ELR (cell line): ENCODE data around the gene LMAN2.
"Not testable (repeated sequence)": the region's sequence is repeated elsewhere in the genome, so short reads cannot be mapped to it uniquely, and the experiment has no call there.

ENCODE experiments used
- DNase-seq: peaks from one replicate; pipeline ENCODE4 v3.0.0-alpha.2; 2015; ENCODE audit warnings: low read depth

Gene LMAN2

DNA sequence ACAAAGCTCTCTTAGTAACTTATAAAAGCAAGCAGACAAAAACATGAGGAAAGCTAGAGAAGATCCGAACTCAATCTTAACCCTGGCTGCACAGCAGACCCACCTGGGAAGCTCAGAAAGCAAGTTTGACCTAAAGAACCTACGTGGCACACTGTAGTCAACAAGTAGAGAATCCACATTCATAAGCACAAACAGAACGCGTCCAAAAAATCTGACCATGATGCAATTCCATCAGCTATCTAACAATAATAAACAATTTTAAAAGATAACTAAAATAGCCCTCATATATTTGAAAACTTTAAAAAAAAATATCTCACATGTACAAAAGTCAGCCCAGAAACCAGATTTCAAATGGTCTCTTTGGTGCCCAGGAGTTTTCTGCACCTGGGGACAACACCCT is 4.6 kb downstream of the LMAN2 start:
- no peak for DNase-seq

GRCh38 chr5:177344891-177345290 is 6.6 kb downstream of the LMAN2 start:
- DNase-seq: no peak

DNA sequence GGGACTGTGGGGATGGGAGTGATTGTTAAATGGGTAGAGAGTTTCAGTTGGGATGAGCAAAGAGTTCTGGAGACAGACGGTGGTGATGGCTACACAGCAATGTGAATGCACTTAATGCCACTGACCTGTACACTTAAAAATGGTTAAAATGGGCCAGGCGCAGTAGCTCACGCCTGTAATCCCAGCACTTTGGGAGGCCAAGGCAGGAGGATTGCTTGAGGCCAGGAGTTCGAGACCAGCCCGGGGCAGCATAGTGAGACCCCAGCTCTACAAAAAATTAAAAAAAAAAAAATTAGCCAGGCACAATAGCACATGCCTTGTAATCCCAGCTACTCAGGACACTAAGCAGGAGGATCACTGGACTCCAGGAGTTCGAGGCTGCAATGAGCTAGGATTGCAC is 7.7 kb downstream of the LMAN2 start:
- DNase-seq: no peak

GRCh38 chr5:177343000-177343399 is 8.5 kb downstream of the LMAN2 start:
- DNase-seq: not testable (repeated sequence)

GRCh38 chr5:177339107-177339638 is 12.3 kb downstream of the LMAN2 start:
- no peak for DNase-seq

DNA sequence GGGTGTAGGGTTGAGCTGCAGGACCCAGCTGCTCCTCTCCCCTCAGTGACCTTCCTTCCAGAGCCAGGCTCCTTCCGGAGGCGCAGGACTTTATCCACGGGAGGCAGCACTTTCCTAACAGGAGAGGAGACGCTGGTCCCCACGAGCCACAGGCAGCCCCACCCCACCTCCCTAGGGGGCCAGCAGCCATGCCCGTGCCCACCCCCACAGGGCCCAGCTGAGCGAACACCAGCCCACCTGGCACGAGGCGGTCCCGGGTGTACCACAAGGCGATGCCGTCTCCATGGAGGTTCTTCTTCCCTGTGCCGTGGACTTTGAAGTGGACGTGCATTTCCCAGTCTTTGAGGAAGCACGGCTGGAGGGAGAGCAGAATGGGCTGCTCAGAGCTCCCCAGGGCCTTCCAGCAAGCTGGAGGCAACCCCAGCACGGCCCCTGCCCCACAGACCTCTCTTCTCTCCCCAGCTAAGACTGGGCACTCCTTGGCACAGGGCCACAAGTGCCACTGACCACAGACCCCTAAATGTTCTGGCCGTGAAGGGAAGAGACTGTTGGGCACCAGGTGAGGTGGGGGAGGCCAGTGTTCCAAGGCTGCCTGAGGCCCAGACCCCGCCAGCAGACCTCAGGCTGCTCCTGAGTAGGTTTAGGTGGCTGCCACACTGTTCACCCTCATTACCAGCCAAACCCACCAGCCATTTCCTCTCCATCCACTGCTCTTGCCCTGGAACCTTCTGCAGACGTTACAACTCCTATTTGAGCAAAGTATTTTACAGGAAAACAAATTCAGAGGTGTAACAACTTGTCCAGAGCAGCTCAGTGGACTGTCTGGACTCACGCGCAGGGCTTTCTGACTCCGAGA is 13.0 kb downstream of the LMAN2 start:
- DNase-seq: no peak

DNA sequence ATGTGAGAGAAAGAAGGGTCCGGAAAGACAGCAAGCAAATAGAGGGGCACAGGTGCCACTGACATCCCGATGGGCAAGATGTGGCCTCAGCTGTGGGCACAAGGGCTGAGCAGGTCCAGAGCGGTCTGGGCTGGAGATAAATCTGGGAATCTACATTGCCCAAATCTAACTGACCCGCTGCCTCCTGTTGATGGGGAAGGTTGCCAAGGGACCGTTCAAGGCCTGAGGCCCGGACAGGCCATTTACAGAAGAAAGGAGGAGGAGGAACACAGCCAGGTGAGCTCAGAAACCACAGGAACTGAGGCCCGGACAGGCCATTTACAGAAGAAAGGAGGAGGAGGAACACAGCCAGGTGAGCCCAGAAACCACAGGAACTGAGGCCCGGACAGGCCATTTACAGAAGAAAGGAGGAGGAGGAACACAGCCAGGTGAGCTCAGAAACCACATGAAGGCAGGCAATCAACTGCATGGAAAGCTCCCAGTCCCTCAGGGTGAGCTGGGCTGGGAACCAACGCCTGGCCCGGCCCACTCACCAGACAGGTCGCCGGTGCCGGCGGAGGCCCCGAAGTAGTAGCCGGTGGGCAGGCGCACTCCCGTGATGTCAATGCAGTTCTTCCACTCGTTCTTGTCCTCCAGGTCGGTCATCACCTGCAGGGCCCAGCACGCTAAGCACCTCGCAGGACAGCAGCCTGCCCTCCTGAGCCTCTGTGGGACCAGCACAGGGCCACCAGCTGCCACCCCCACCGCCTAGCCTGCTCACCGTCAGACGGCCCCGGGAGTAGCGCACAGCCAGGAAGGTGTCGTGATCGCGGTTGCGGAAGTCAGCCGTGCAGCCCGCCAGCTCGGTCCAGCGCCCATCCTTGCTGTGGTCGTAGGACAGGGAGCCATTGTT is 14.6 kb downstream of the LMAN2 start:
- DNase-seq: no peak

GRCh38 chr5:177336112-177336511 is 15.4 kb downstream of the LMAN2 start:
- peak; percentile 55 for DNase-seq

DNA sequence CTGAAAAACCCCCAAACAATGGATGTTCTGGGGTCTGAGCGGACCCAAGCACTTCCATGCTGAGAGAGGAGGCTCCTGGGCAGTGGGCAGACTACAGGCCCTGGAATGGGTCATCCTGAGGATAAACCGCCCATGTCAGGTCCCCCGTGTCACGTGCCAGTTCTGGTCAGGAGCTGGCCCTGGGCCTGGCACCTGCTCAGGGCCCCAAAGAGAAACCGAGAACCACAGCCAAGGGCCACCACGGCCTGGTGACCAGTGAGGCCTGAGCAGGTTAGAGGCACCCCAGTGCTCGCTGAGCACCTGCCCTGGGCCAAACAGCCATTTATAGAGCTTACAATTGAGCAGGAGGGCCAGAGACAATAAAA is 15.8 kb downstream of the LMAN2 start:
- DNase-seq: no peak

GRCh38 chr5:177334781-177335700 is 16.4 kb downstream of the LMAN2 start:
- no peak for DNase-seq

GRCh38 chr5:177334155-177334551 is 17.3 kb downstream of the LMAN2 start:
- no peak for DNase-seq

- DNase-seq: no peak
Observed at GRCh38 chr5:177333420-177334154, 17.9 kb downstream of the LMAN2 start.

DNA sequence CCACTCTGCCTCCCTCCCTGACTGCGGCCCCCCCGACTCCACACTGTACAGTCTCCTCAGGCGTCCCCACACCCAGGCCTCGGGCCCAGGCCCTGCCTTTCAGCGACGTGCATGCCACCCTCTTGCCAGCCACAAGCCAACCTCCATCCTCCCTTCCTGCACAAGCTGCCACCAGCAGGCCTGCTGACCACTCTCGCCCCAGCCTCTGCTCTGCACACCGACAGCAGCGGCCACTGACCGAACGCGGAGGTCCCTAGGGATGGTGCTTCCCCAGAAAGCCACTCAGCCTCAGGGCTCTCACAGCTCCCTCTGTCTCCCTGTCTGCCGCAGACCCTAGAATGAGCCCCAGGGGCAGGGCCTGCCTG is 18.6 kb downstream of the LMAN2 start:
- no peak for DNase-seq

- no peak for DNase-seq
Observed at GRCh38 chr5:177332031-177332895, 19.2 kb downstream of the LMAN2 start.

DNA sequence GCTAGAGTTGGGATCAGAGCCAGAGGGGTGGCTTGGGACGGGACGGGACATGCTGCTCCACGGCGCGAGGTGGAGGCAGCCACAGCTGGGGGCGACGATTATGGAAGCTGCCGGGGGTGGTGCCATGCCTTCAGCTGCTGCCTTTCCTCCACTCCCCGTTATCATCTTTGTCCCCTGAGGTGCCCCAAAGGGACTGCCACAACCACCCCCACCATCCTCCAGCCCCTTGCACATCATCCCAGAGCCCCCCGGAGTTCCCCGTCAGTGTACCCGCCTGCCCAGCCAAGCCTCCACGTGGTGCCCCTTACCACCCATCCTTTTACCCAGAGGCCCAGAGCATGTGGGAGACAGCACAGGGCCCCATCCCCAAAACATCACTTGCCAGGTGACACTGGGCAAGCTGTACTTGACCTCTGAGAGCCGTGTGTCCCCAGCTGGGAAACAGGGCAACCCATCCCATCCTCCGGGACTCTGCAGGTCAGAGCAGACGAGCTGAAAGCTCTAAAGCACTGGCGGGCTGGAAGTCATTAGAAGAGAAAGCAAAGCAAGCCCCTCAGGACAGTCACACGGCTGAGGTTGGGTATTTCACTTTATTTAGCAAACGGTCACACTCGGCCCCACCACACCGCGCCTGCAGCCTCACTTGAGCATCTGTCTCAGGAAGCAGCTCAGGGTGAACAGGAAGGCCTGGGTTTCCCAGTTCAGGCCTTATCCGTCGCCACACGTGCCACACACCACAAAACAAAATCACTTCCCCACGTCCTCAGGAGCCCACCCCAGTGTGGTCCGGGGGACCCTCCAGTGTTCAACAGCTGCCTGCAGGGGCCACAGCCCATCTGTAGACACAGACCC is 20.3 kb downstream of the LMAN2 start:
- DNase-seq: no peak

GRCh38 chr5:177329883-177330282 is 21.6 kb downstream of the LMAN2 start:
- DNase-seq: no peak

DNA sequence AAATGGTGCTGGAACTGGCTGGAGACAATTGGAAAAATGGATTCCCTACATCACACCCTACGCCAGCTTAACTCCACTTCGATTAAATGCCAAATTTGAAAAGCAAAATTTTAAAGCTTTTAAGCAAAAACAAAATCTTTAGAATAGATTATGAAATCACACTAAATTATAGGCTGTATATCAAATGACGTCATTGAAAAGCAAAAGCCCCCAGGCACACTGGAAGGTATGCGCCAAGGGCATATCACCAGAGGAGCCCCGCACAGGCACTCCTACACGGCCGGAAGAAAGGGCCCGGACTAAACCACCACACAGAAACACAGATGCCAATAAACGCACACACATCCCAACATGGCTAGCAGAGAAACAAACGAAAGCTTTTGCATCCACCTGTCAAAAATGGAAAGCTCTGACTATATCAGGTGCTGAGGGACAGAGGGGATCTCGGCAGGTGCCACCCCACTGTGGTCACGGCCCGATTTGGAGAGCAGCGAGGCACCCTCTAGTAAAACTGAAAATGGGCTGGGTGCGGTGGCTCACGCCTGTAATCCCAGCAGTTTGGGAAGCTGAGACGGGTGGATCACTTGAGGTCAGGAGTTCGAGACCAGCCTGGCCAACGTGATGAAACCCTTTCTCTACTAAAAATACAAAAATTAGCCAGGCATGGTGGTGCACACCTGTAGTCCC is 22.8 kb downstream of the LMAN2 start:
- no peak for DNase-seq
